Parathyroid adenoma (tissue), 2 donors: Measurements from ENCODE around the gene SPECC1.

Experiments
- H2AFZ ChIP-seq: fragments of 300-600 bp; sonication (generic); one replicate; pipeline ENCODE4 v1.7.0; 2017; ENCODE audit warnings: antibody characterized with exemption, mild to moderate bottlenecking
- H3K27ac ChIP-seq: fragments of 300-600 bp; sonication (generic); one replicate; pipeline ENCODE4 v1.7.0; 2017
- H3K27me3 ChIP-seq: fragments of 300-600 bp; sonication (generic); one replicate; pipeline ENCODE4 v1.7.0; 2017; ENCODE audit warnings: low read length; ENCODE audit not compliant: control insufficient read depth, insufficient read depth
- H3K36me3 ChIP-seq: fragments of 300-600 bp; sonication (generic); one replicate; pipeline ENCODE4 v1.7.0; 2017; ENCODE audit warnings: low read length; ENCODE audit not compliant: control insufficient read depth, insufficient read depth
- H3K4me1 ChIP-seq: fragments of 300-600 bp; sonication (generic); one replicate; pipeline ENCODE4 v1.7.0; 2017; ENCODE audit warnings: control low read depth
- H3K4me2 ChIP-seq: fragments of 300-600 bp; sonication (generic); one replicate; pipeline ENCODE4 v1.7.0; 2017; ENCODE audit warnings: low read length
- H3K4me3 ChIP-seq: fragments of 300-600 bp; sonication (generic); one replicate; pipeline ENCODE4 v1.7.0; 2017; ENCODE audit warnings: low read depth, low read length
- H3K79me2 ChIP-seq: fragments of 300-600 bp; sonication (generic); one replicate; pipeline ENCODE4 v1.7.0; 2017; ENCODE audit warnings: control low read depth
- H3K9ac ChIP-seq: fragments of 300-600 bp; sonication (generic); one replicate; pipeline ENCODE4 v1.7.0; 2017; ENCODE audit warnings: mild to moderate bottlenecking
- H3K9me3 ChIP-seq: fragments of 300-600 bp; sonication (generic); one replicate; pipeline ENCODE4 v1.7.0; 2017; ENCODE audit warnings: low read length; ENCODE audit not compliant: control insufficient read depth
- CTCF ChIP-seq: fragments of 300-600 bp; sonication (generic); IDR thresholded peaks from one replicate; pipeline ENCODE4 v1.7.0; 2017; ENCODE audit warnings: antibody characterized with exemption, mild to moderate bottlenecking
- donor health status: primary hyperparathyroidism.

The SPECC1 gene

GRCh38 chr17:20213449-20213848 is 204.3 kb downstream of the SPECC1 start:
- Histone ChIP-seq H3K27ac (no peak overlapping the region), H3K36me3 (no peaks in the 10 kb centered on the region), H3K79me2 (no peaks in the 10 kb centered on the region), H3K9ac (no peak overlapping the region), H3K4me3 (no peak overlapping the region), H2AFZ (no peak overlapping the region), H3K4me2 (no peak overlapping the region), H3K9me3 (no peaks in the 10 kb centered on the region), H3K27me3 (no peaks in the 10 kb centered on the region), H3K4me1 (no peaks in the 10 kb centered on the region)
- TF ChIP-seq CTCF: no peak

- H2AFZ ChIP-seq: no peak overlapping the region
- H3K36me3 ChIP-seq: no peaks in the 10 kb centered on the region
- H3K27ac ChIP-seq: no peak overlapping the region
- H3K27me3 ChIP-seq: no peaks in the 10 kb centered on the region
- no peak overlapping the region for H3K4me3 ChIP-seq
- TF ChIP-seq CTCF: no peak
- no peaks in the 10 kb centered on the region for H3K4me1 ChIP-seq
- H3K79me2 ChIP-seq: no peaks in the 10 kb centered on the region
- no peaks in the 10 kb centered on the region for H3K9me3 ChIP-seq
- no peak overlapping the region for H3K4me2 ChIP-seq
- H3K9ac ChIP-seq: no peak overlapping the region
Measured at GRCh38 chr17:20214794-20215193, 205.6 kb downstream of the SPECC1 start.

GRCh38 chr17:20216154-20216815 is 207.1 kb downstream of the SPECC1 start:
- no peaks in the 10 kb centered on the region for H3K27me3 ChIP-seq
- no peak overlapping the region for H3K4me2 ChIP-seq
- no peak for TF ChIP-seq CTCF
- no peak overlapping the region for H3K9ac ChIP-seq
- H3K36me3 ChIP-seq: no peaks in the 10 kb centered on the region
- no peak overlapping the region for H2AFZ ChIP-seq
- H3K79me2 ChIP-seq: no peaks in the 10 kb centered on the region
- no peak overlapping the region for H3K27ac ChIP-seq
- H3K9me3 ChIP-seq: no peaks in the 10 kb centered on the region
- H3K4me1 ChIP-seq: no peaks in the 10 kb centered on the region
- H3K4me3 ChIP-seq: no peak overlapping the region

GRCh38 chr17:20216853-20217252 is 207.7 kb downstream of the SPECC1 start:
- H3K4me1 ChIP-seq: no peaks in the 10 kb centered on the region
- no peak overlapping the region for H3K27ac ChIP-seq
- H2AFZ ChIP-seq: no peak overlapping the region
- H3K27me3 ChIP-seq: no peaks in the 10 kb centered on the region
- no peak overlapping the region for H3K4me2 ChIP-seq
- H3K9ac ChIP-seq: no peak overlapping the region
- no peak for TF ChIP-seq CTCF
- H3K4me3 ChIP-seq: no peak overlapping the region
- H3K79me2 ChIP-seq: no peaks in the 10 kb centered on the region
- H3K9me3 ChIP-seq: no peaks in the 10 kb centered on the region
- no peaks in the 10 kb centered on the region for H3K36me3 ChIP-seq

GRCh38 chr17:20217677-20218076 is 208.5 kb downstream of the SPECC1 start:
- no peaks in the 10 kb centered on the region for H3K36me3 ChIP-seq
- H3K4me1 ChIP-seq: no peaks in the 10 kb centered on the region
- no peaks in the 10 kb centered on the region for H3K79me2 ChIP-seq
- no peak overlapping the region for H2AFZ ChIP-seq
- no peak overlapping the region for H3K4me2 ChIP-seq
- no peak overlapping the region for H3K9ac ChIP-seq
- H3K27me3 ChIP-seq: no peaks in the 10 kb centered on the region
- TF ChIP-seq CTCF: no peak
- no peaks in the 10 kb centered on the region for H3K9me3 ChIP-seq
- no peak overlapping the region for H3K27ac ChIP-seq
- H3K4me3 ChIP-seq: no peak overlapping the region
